H9 (cell line): ENCODE measurements around the gene FLCN. TPM values are rescaled to one million over a fixed set of nuclear protein-coding genes. Genes with fewer than 3 reads are reported as not detected.

ENCODE experiments used
- DNase-seq: peaks from one replicate; pipeline ENCODE4 v3.0.0-alpha.2; 2017
- H2AFZ ChIP-seq: one replicate; pipeline ENCODE4 v1.6.1; 2013; ENCODE audit warnings: mild to moderate bottlenecking, low read length, control low read depth, moderate library complexity
- H2AK5ac ChIP-seq: 2 replicates; pipeline ENCODE4 v1.6.1; 2013; ENCODE audit warnings: low read length, control low read depth, mixed read lengths; ENCODE audit not compliant: insufficient read length
- H2BK120ac ChIP-seq: one replicate; pipeline ENCODE4 v1.6.1; 2013; ENCODE audit warnings: low read depth, mild to moderate bottlenecking, low read length, control low read depth, inconsistent platforms; ENCODE audit not compliant: poor library complexity, severe bottlenecking
- H2BK12ac ChIP-seq: 2 replicates; pipeline ENCODE4 v1.6.1; 2013; ENCODE audit warnings: low read length, control low read depth, mixed read lengths, low read depth; ENCODE audit not compliant: insufficient read length
- H2BK15ac ChIP-seq: 2 replicates; pipeline ENCODE4 v1.6.1; 2013; ENCODE audit warnings: low read depth, low read length, control low read depth
- H2BK20ac ChIP-seq: one replicate; pipeline ENCODE4 v1.6.1; 2013; ENCODE audit warnings: low read depth, mild to moderate bottlenecking, low read length, control low read depth, inconsistent platforms; ENCODE audit not compliant: poor library complexity, severe bottlenecking
- H2BK5ac ChIP-seq: 2 replicates; pipeline ENCODE4 v1.6.1; 2013; ENCODE audit warnings: low read length, control low read depth, mixed read lengths; ENCODE audit not compliant: insufficient read length
- H3K14ac ChIP-seq: 2 replicates; pipeline ENCODE4 v1.6.1; 2013; ENCODE audit warnings: low read length, control low read depth; ENCODE audit not compliant: insufficient read depth
- H3K18ac ChIP-seq: 2 replicates; pipeline ENCODE4 v1.6.1; 2013; ENCODE audit warnings: low read depth, mild to moderate bottlenecking, mixed read lengths, low read length, control low read depth; ENCODE audit not compliant: insufficient read length
- H3K23ac ChIP-seq: 2 replicates; pipeline ENCODE4 v1.6.1; 2013; ENCODE audit warnings: low read length, control low read depth, mixed read lengths, low read depth; ENCODE audit not compliant: insufficient read length
- H3K23me2 ChIP-seq: 2 replicates; pipeline ENCODE4 v1.6.1; 2013; ENCODE audit warnings: low read depth, mild to moderate bottlenecking, mixed read lengths, low read length, control low read depth; ENCODE audit not compliant: insufficient read length, poor library complexity, severe bottlenecking
- H3K27ac ChIP-seq: 2 replicates; pipeline ENCODE4 v1.5.1; 2013; ENCODE audit warnings: low read length, control low read depth, mixed read lengths, low read depth; ENCODE audit not compliant: insufficient read length
- H3K27me3 ChIP-seq: 2 replicates; pipeline ENCODE4 v1.6.1; 2013; ENCODE audit warnings: low read length, control low read depth, inconsistent platforms; ENCODE audit not compliant: insufficient read depth
- H3K4ac ChIP-seq: 2 replicates; pipeline ENCODE4 v1.6.1; 2013; ENCODE audit warnings: low read depth, mild to moderate bottlenecking, control low read depth, inconsistent platforms, low read length, moderate library complexity
- H3K4me1 ChIP-seq: 2 replicates; pipeline ENCODE4 v1.6.1; 2013; ENCODE audit warnings: low read length, control low read depth, inconsistent platforms; ENCODE audit not compliant: insufficient read depth
- H3K4me2 ChIP-seq: 2 replicates; pipeline ENCODE4 v1.6.1; 2013; ENCODE audit warnings: low read length, control low read depth, mixed read lengths; ENCODE audit not compliant: insufficient read length, insufficient read depth
- H3K56ac ChIP-seq: 2 replicates; pipeline ENCODE4 v1.6.1; 2013; ENCODE audit warnings: low read depth, mild to moderate bottlenecking, mixed read lengths, low read length, control low read depth; ENCODE audit not compliant: insufficient read length
- H3K79me1 ChIP-seq: 2 replicates; pipeline ENCODE4 v1.6.1; 2013; ENCODE audit warnings: low read depth, mild to moderate bottlenecking, moderate library complexity, low read length, control low read depth, inconsistent platforms; ENCODE audit not compliant: insufficient read depth, poor library complexity, severe bottlenecking
- H3K79me2 ChIP-seq: 2 replicates; pipeline ENCODE4 v1.6.1; 2013; ENCODE audit warnings: low read length, control low read depth, inconsistent platforms; ENCODE audit not compliant: insufficient read depth
- H3K9ac ChIP-seq: 2 replicates; pipeline ENCODE4 v1.6.1; 2013; ENCODE audit warnings: low read length, control low read depth, mixed read lengths; ENCODE audit not compliant: insufficient read length; ENCODE audit errors: extremely low read depth
- H3K9me3 ChIP-seq: one replicate; pipeline ENCODE4 v1.6.1; 2013; ENCODE audit warnings: low read depth, low read length, inconsistent platforms; ENCODE audit not compliant: control insufficient read depth
- H3T11ph ChIP-seq: one replicate; pipeline ENCODE4 v1.6.1; 2013; ENCODE audit warnings: mild to moderate bottlenecking, low read length, control low read depth, inconsistent platforms
- H4K20me1 ChIP-seq: one replicate; pipeline ENCODE4 v1.6.1; 2013; ENCODE audit not compliant: control insufficient read depth, insufficient read length, insufficient read depth
- H4K5ac ChIP-seq: 2 replicates; pipeline ENCODE4 v1.6.1; 2013; ENCODE audit warnings: low read depth, mild to moderate bottlenecking, mixed read lengths, low read length, control low read depth; ENCODE audit not compliant: insufficient read length
- H4K8ac ChIP-seq: replicated peaks from 2 replicates; pipeline ENCODE4 v1.6.1; 2013; ENCODE audit warnings: low read length, control low read depth, mixed read lengths, low read depth; ENCODE audit not compliant: insufficient read length
- H4K91ac ChIP-seq: 2 replicates; pipeline ENCODE4 v1.6.1; 2013; ENCODE audit warnings: low read depth, mild to moderate bottlenecking, moderate library complexity, mixed read lengths, low read length, control low read depth; ENCODE audit not compliant: insufficient read length
- H3K27ac Mint-ChIP-seq, 3 experiments: 2 replicates in 2 of 3; 3 replicates in 1 of 3; pipeline ENCODE4 v1.8.0; 2020 to 2021; ENCODE audit warnings: mixed read lengths in 3 of 3, mild to moderate bottlenecking in 1 of 3, moderate library complexity in 1 of 3
- H3K27me3 Mint-ChIP-seq: 2 replicates; pipeline ENCODE4 v1.8.0; 2021; ENCODE audit warnings: low read depth, mild to moderate bottlenecking, moderate library complexity, mixed read lengths
- H3K36me3 Mint-ChIP-seq, 3 experiments: 2 replicates in 2 of 3; 3 replicates in 1 of 3; pipeline ENCODE4 v1.8.0; 2020 to 2021; ENCODE audit warnings: low read depth in 3 of 3, mixed read lengths in 3 of 3; ENCODE audit not compliant: insufficient read depth in 1 of 3
- H3K4me1 Mint-ChIP-seq, 2 experiments: 2 replicates each; pipeline ENCODE4 v1.8.0; 2020; ENCODE audit warnings: mixed read lengths in 2 of 2
- H3K4me3 Mint-ChIP-seq, 2 experiments: 2 replicates in 1 of 2; 3 replicates in 1 of 2; pipeline ENCODE4 v1.8.0; 2020 to 2021; ENCODE audit warnings: mild to moderate bottlenecking in 2 of 2, mixed read lengths in 2 of 2, moderate library complexity in 1 of 2
- H3K9me3 Mint-ChIP-seq, 2 experiments: 2 replicates in 1 of 2; 3 replicates in 1 of 2; pipeline ENCODE4 v1.8.0; 2020; ENCODE audit warnings: mild to moderate bottlenecking in 2 of 2, mixed read lengths in 2 of 2, moderate library complexity in 1 of 2
- CTCF ChIP-seq: fragments of 200-600 bp; sonication (generic); conservative IDR thresholded peaks from 3 replicates; pipeline ENCODE4 v1.8.0; 2021; ENCODE audit warnings: antibody characterized with exemption, mild to moderate bottlenecking
- WGBS: extraction: QIAGEN DNeasy Blood & Tissue Kit; methylation state at CpG from one replicate; pipeline ENCODE4 v1.1.7; 2013; ENCODE audit warnings: missing lambda C conversion rate, low lambda C conversion rate, mixed read lengths; ENCODE audit not compliant: insufficient read length; ENCODE audit errors: extremely low coverage; 5-methylcytosine and 5-hydroxymethylcytosine counted together
- total RNA-seq: library from RNA; stranded (reverse); gene quantifications from 2 replicates; pipeline ENCODE4 v1.2.1, GENCODE V29; 2021

Gene FLCN
- total RNA-seq, 1 experiment from 2014 or later: 33.3 TPM

GRCh38 chr17:17206124-17206912, 30.6 kb downstream of the FLCN start, which contains the start of gene PLD6:
TSS of gene PLD6 (minus strand) at chr17:17206333. CDS start at chr17:17206286, 47 bp downstream.
- Mint-ChIP-seq H3K4me1 (no peaks in the 10 kb centered on the region), H3K27ac (peak within 1 kb of the TSS in 1 of 3 experiments; percentile 51; a peak in 3 of 7 replicates), H3K27me3 (peaks cover 1% of the 10 kb centered on the region; the same call in 1 of the 2 replicates), H3K36me3 (no peaks in the 10 kb centered on the region), H3K9me3 (no peaks in the 10 kb centered on the region), H3K4me3 (no peak within 1 kb of the TSS)
- H3K27me3 ChIP-seq: no peaks in the 10 kb centered on the region
- no peak within 1 kb of the TSS for H3K4me2 ChIP-seq
- H3T11ph ChIP-seq: no peak within 1 kb of the TSS
- no peaks in the 10 kb centered on the region for H3K79me1 ChIP-seq
- H2BK20ac ChIP-seq: no peak within 1 kb of the TSS
- DNase-seq: peak; percentile 47
- no peak within 1 kb of the TSS for H3K14ac ChIP-seq
- H3K9me3 ChIP-seq: no peaks in the 10 kb centered on the region
- H4K91ac ChIP-seq: no peak within 1 kb of the TSS
- H3K9ac ChIP-seq: no peak within 1 kb of the TSS
- H3K79me2 ChIP-seq: no peaks in the 10 kb centered on the region
- no peak for TF ChIP-seq CTCF
- no peak within 1 kb of the TSS for H3K27ac ChIP-seq
- no CpG with 5 or more reads among the region's 78 CpGs for WGBS
- H2BK15ac ChIP-seq: no peak within 1 kb of the TSS
- no peak within 1 kb of the TSS for H2AK5ac ChIP-seq
- H4K8ac ChIP-seq: no peak within 1 kb of the TSS
- H2BK120ac ChIP-seq: no peak within 1 kb of the TSS
- H2BK12ac ChIP-seq: no peak within 1 kb of the TSS
- peaks cover 3% of the 10 kb centered on the region for H3K23me2 ChIP-seq
- no peak within 1 kb of the TSS for H4K5ac ChIP-seq
- H2BK5ac ChIP-seq: no peak within 1 kb of the TSS
- no peak within 1 kb of the TSS for H3K23ac ChIP-seq
- no peak within 1 kb of the TSS for H3K4ac ChIP-seq
- no peaks in the 10 kb centered on the region for H3K4me1 ChIP-seq
- H4K20me1 ChIP-seq: no peaks in the 10 kb centered on the region
- H2AFZ ChIP-seq: no peak within 1 kb of the TSS
- no peak within 1 kb of the TSS for H3K56ac ChIP-seq
- no peak within 1 kb of the TSS for H3K18ac ChIP-seq
